Hypothalamus (tissue), 51 donors: ENCODE data around the gene LYRM4.
A peak's percentile ranks its signal among the peaks of the same experiment; 100 is the strongest.

Experiments
- DNase-seq, 51 donors: peaks; one replicate each; lab custom pipeline; 2025; lab: John Stamatoyannopoulos, UW

LYRM4 gene

DNA sequence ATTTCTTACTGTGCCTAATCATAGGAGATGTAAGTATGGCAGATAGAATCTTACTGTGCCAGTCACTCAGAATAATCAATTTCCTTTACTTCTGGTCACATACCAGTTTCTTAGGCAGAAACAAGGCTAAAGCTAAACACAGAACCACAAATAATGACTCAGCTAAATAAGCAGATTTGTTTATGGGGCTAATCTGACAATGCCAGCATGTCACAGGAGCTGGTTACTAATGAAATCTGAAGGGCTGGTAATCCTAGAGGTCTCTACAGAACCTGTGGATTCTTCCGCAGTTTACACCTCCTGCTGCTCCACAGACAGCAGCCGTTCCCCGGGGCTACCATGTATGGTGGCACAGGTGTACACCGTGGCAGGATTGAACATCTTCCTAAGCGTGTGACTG is 80.8 kb downstream of the LYRM4 start:
- DNase-seq, result no peak

DNA sequence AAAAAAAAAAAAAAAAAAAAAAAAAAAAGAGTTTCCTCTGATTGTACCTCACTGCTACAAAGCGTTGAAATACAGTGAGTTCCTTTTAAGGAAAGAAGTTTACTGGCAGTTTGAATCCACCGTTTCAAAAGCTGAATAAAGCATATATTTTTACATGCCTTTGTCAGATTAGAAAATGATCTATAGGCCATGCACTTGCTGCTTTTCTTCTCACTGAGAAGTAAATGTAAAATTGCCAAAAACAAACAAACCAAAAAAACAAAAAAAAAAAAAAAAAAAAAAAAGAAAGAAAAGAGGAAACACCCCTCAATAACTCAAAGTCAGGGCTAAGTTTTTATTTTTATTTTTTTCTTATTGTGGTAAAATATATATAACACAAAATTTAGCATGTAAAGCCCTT is 81.9 kb downstream of the LYRM4 start:
- no peak for DNase-seq

DNA sequence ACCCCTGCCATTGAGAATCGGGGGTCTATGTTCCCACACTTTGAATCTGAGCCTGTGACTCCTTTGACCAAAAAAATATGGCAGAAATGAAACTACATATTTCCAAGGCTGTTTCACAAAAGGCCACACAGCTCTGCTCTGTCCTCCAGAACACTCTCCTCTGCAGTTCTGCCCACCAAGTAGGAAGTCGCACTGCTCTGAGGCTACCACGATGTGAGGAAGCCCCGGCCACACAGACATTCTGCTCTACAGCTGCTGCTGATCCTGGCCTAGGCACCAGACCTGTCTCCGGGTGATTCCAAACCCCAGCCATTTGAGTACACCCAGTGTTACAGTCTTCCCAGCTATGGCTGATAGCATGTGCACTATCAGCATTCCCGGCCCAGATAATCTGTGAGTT is 85.1 kb downstream of the LYRM4 start:
- DNase-seq, result no peak

DNA sequence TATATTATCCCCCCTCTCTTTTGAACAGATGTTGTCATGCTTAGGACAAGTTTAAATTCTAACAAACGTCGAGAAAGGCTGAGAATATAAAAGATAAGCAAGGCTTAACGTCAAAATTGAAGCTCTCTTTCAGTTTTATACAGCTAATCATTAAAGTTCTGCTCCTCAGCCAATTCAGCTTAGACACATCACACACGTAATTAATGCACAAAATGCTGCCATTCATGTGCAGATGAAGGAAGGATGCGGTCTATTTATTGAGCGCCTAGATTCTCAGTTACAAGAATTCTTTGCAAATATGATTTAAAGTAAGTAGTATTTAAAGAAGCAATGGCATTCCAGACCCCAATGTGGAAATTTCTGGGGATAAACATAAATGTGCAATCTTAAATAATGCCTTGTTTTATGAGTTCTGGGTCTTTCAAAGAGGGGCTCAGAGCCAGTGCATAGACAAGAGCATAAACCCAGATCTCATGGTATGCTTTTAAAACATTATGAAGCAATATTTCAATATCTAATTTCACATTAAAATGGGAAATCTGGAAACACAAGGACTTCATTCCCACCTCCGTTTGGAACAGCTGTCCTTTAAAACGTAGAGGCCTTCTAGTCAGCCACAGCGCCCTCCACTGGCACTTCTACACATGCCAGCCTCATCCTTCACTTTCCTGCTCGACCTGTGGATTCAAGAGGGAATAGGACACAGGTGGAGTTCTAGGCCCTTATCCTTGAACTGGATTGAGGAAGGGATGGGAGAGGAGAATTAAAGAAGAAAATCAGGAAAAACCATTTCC is 85.8 kb downstream of the LYRM4 start:
- DNase-seq, result peak in 15 of 51 donors; percentile 8 to 49 (median 17)

DNA sequence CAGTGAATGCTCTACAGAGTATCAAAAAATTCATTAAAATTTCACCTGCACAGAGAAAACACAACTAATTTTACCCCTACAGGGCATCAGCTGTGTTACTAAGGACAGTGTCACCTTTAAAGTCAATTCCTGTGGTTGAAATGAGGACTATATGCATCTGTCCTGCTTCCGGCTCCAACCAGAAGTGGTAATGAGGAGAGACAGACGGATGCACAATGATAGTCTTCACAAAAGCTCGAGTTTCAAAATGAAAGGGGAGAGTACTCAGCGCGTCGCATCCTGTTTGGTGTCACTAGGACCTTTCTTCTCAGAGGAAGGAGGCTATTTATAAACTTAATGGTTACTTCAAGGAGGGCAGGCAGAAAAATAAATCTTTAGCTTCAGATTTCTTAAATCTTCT is 86.5 kb downstream of the LYRM4 start:
- DNase-seq, result peak in 12 of 51 donors; percentile 5 to 33 (median 14)

DNA sequence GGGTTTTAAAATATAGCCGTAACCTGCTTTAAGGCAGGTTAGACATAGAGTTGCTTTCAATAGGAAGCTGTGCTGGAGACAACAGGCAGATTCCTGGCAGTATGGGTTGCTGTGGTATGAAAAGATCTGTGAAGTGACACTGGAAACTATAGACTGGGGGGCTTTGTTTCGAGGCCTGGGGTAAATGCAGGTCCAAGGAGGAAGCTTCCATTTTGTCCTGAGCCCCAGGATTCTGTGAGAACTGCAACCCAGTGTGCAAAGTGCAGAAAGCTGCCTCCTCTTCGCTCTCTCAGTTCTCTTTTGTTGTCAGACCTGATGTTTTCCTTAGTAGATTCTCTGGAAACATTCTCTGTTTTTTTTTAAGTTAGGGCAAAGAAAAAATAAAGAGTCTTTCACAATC is 86.9 kb downstream of the LYRM4 start:
- DNase-seq, result no peak

DNA sequence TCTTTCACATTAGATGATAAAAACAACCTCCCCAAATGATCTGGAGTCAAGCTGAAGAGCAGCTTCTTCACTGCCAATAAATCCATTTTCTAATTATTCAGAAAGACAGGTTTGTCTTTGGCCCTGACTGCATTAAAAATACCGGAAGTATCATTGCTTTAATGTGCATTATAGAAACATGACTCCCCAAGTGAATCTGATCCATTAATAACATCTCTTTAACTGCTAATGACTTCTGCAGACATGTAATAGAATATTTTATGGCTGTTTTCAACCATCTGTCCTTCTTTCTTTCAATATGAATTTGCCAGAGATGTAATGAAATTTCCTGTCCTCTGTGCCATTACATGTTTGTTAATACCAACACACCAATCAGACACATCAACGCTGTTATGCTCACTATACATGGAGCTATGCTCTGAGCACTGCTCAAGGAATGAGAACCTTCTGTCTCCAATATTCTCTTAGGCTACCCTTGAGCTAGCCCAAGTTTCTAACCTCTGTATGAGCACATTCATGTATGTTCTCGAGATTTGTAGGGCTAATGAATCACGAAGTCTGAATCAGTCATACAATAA is 87.8 kb downstream of the LYRM4 start:
- no peak for DNase-seq

DNA sequence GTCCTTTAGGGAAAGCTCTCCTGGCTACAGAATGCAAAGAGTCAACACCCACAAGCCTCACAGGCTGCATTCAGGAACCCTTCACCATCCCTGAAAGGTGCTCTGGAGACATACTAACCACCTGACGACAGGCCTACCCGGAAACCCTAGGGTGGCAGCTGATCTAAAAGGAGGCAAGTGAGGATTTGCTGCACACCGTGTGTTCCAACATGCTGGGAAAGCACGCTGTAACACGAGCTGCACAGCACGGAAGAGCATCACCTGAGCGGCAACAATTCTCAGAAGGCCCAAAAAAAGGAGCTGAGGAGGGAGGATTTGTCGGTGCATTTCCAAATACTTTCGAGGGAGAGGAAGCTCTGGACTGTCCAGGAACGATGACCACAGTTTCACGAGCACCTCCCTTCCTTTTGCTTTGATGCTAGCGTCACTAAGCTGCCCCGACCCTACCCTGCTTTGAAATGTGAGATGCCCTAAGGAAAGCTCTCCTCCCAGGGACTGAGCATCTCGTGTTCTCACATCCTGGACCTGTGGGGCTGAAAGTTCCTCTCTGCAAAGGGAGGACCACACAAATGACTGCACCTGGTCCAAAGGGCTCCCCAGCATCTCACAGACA is 88.6 kb downstream of the LYRM4 start:
- no peak for DNase-seq

DNA sequence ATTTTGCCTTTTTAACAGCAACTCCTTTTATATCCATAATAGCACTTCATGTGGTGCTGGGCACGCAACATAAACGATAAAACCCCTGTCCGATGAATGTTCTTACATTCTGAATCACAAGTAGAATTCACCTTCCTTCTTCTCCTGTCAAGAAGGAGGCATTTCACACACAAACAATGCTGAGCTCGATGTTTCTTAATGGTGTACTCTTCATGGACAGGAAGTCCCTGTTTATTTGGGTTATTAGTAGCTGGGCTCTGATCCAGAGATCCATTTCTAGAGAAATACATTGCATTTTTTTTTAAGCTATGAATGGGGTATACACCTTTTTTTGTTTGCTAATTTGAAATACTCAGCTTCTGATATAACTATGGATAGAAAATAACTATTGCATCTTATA is 93.2 kb downstream of the LYRM4 start:
- DNase-seq, result no peak

DNA sequence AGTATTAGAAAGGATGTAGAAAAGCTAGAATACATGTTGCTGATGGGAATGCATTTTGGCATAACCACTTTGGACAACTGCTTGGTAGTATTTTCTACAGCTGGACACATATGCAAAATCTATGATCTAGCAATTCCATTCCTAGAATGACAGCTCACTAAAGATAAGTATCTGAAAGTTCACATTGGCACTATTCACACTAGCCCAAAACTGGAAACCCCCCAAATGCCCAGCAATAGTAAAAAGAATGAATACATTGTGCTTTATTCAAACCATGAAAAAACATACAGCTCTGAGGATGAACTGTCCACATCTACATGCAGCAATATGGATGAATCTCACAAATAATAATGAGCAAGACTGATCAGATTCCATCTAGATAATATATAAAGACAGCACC is 96.7 kb downstream of the LYRM4 start:
- DNase-seq, result no peak

DNA sequence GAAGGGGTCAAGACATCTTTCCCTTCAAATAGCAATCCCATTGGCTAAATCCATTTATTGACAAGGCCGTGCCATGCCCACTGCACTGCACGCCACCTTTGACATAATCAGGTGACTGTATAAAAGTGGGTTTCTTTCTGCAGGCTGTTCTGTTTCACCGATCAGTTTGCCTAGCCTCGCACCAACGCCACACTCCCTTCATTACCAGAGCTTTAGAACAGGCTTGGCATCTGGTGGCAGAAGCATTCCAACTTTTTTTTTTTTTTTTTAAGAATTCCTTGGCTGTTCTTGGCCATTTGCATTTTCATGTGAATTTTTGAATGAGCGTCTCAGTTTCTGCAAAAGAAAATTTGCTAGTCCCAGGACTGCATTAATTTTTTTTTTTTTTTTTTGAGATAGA is 97.5 kb downstream of the LYRM4 start:
- DNase-seq, result no peak

DNA sequence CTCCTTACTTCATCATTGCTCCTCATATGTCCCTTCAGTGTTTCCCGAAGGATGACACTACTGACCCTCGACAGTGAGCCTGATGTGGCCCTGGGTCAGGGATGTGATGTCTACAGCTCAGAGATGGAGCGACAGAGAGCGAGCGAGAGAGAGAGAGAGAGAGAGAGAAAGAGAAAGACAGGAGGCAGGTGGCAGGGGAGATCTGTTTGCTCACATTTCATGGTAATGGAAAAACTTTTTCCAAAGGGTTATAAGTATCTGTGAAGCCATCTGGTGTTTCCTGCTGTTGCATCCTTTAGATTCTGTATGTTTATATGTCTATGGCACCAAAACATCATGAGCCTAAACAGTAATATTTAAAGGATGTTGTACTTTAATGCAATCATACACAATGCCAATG is 98.4 kb downstream of the LYRM4 start:
- no peak for DNase-seq

DNA sequence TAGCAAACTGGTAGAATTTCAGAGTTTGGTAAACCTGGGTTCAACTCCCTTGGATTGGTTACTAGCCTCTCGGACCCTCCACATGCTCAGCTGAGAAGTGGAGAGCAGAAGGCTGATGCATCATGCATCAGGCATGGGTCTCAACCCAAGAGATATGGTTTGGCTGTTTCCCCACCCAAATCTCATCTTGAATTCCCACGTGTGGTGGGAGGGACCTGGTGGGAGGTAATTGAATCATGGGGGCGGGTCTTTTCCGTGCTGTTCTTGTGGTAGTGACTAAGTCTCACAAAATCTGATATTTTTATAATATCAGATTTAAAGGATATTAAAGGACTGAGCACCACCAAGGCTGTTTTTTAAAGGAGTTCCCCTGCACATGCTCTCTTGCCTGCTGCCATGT is 100.5 kb downstream of the LYRM4 start:
- no peak for DNase-seq

DNA sequence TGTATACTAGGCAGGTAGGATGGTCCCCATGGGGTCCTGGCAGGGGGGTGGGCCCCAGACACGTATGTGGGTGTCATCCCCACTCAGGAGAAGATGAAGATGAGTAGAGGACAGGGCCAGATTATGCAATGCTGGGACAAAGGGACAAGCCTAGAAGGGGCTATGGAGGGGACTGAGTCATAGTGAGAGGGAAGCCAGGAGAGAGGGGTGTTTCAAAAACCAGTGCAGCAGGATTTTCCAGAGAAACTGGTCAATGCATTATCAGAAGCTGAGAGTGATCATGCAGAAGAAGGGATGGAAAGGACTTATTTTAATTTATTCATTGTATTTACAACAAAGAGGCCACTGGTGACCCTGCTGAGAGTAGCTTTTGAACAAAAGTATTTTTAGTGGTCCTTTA is 101.6 kb downstream of the LYRM4 start:
- DNase-seq, result no peak

DNA sequence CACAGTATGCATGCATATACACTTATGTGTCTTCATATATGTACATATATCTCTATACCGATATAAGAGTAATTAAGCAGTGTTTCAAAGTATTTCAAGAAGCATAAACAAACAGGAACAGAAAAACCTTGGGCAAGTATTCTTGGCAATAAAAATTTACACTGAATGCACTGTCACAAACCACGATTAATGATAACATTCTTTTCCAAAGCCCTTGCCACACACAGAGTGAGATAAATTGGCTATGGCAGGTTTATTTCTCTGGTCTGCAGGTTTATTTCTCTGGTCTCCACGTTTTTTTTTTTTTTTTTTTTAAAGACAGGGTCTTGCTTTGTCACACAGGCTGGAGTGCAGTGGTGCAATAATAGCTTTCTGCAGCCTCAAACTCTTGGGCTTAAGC is 102.6 kb downstream of the LYRM4 start:
- no peak for DNase-seq

DNA sequence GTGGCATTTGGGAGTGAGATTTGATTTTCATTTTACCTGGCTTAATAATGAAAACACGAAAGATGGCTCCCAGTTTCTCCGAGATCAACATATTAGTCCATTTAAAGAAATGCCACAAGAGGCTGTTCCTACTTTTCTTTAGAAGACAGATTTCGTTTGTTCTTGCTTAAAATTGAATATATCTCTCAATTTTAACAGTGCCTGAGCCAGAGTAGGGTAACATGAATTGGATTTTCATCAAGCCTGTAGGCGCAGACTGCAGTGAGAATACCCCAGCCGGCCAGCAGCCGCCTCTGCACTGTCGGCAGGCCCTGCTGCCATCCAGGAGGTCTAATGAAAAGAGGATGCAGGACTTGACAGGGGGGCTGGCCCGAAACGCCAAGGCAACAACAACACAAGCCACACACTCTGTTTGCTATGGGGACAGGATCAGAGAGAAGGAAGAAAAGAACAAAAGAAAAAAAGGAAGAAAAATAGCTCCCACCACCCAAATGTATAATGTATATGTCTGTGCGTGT is 103.1 kb downstream of the LYRM4 start:
- no peak for DNase-seq

DNA sequence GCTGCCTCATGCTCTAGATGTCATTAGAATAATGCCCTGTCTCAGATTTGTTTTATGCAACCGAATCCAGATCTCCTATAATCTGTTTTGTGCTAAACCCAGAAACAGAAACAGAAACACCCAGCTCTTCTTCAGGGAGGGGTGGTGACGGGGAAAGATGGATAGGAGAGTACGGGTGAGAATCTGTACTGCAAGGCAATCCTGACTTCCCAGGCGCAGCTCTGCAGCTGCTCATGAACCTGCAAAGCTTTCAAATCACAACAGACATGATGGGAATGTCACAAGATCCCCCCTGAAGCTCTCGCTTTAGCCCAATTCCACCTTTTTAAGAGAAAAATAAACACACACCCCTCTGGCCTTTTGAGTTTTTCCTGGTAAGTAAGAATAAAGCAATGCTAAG is 104.1 kb downstream of the LYRM4 start:
- no peak for DNase-seq

DNA sequence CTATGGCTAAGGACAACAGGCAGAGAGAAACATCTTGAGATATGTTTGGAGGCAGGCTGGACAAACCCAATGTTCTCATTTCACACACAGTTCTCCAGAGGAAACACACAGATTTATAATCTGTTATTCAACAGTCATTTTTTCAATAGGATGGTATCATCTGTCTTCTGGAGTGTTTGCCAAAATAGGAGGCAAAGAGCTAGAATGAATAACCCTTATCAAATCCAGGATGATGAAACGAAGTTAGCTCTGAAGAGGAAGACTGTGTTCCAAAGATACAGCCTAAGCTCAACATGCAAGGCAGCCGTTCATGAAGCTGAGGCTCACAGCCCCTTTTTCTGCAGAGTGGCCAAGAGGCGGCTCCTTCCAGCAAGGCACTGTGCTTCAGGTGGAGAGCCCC is 104.8 kb downstream of the LYRM4 start:
- DNase-seq, result no peak

DNA sequence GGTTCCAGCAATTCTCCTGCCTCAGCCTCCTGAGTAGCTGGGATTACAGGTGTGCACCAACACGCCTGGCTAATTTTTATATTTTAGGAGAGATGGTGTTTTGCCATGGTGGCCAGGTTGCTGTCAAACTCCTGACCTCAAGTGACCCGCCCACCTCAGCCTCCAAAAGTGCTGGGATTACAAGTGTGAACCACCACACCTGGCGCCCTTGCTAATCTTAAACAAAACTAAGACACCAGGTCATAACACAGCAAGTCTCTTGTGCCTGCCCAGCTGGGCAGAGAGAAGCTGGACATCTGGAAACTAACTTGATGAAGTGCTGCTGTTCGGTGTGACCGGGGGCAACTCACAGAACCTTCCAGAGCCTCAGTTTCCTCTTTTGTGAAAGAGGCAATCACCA is 107.6 kb downstream of the LYRM4 start:
- DNase-seq, result no peak

DNA sequence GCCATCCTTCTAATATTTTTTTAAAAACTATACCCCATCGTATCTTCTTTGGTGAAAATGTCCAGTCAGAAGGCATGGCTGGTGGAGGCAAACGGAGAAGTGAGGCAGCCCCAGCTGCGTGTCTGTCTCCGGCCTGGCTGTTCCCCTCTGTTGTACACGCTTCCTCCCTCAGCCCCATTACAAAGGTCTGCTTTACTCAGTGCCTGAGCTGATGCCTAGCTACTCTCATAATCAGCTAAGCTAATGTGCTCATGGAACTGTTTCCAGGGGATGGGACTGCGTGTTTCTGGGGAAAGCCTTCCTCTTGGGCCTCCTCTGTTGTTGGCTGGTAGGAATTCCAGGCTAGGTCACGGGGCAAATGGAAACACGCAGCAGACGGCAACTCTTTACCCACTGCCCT is 108.3 kb downstream of the LYRM4 start:
- peak in 2 of 51 donors; percentile 23 to 44 for DNase-seq

DNA sequence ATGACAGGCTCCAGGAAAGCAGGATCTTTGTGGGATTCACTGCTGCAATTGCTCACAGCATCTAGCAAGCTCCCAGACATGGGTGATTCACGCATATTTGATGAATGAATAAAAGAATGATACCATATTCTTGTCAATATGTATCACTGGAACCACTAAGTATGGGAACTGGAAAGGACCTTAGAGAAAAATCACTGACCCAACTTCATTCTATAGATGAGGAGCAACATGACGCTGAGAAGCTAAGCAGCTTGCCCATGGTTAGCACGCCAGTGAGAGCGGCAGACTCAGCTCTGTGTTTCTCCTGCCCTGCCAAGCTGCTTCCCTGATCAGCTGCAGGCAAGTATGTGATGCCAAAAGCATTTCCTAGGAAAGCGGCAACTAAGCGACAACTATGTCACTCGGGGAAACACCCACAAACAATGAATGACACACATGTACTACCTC is 108.8 kb downstream of the LYRM4 start:
- DNase-seq, result peak in 15 of 51 donors; percentile 15 to 69 (median 30)
